Fibroblast of skin of right biceps (primary cell): Measurements from ENCODE around the gene SLC6A3.

Experiments
- DNase-seq: peaks from one replicate; pipeline ENCODE4 v3.0.0-alpha.2; 2013

SLC6A3 gene

DNA sequence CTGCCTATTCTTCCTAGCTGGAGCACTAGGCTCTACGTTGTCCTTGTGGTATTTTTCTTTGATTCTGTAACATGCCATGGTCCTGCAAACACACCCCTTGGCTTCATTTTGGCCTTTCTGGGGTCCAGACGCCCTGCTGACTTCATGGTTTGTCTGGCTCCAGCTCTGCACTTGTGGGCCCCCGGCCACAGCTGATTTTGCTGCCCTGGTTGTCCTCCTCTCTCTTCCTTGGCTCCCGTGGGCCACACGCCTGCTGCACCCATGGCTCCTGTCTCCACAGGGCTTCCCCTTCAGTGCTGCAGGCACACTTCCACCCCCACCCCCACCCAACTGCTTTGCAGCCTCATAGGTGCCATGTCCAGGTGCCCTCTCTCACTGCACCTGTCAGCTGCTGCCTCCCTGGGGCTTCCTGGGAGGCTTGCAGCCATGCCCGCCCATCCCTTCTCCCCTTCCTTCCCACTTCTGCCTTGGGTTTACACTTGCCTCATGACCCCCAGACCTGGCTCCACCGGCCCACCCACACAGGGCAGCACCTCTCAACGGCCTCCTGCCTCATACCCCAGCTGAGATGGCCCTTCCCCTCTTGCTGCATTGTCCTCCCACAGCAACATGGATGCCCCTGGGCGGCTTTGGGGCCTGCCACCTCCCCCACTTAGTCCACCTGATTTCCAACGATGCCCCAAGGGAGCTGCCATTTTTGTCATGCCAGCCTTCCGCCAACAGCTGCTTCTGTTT lies 25.6 kb downstream of the SLC6A3 start:
- DNase-seq = no peak

DNA sequence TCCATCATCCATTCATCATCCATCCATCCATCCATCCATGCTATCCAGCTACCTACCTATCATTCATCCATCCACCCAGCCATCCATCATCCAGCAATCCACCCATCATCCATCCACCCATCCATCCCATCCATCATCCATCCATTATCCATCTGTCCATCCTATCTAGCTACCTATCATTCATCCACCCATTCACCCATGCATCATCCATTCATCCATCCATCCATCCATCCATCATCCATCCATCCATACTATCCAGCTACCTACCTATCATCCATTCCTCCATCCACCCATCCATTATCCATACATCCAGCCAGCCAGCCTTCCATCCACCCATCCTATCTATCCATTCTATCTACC lies 26.3 kb downstream of the SLC6A3 start:
- DNase-seq = no peak

DNA sequence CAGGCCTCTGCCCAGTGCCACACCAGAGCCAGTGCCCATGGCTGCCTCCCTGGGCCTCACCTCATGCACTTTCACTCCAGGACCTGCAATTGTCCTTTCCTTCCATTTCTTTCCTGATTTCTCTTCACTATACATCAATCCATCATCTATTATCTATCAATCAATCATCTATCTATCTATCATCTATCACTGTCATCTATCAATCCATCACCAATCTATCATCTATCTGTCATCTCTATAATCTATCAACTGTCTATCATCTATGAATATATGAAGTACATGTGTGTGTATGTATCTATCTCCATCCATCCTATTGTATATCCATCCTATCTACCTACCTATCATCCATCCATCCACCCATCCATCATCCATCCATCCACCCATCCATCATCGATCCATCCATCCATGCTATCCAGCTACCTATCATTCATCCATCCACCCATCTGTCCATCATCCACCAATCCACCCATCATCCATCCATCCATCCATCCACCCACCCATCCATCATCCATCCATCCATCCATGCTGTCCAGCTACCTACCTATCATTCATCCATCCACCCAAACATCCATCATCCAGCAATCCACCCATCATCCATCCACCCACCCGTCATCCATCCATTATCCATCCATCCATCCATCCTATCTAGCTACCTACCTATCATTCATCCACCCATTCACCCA lies 26.9 kb downstream of the SLC6A3 start:
- no peak for DNase-seq

DNA sequence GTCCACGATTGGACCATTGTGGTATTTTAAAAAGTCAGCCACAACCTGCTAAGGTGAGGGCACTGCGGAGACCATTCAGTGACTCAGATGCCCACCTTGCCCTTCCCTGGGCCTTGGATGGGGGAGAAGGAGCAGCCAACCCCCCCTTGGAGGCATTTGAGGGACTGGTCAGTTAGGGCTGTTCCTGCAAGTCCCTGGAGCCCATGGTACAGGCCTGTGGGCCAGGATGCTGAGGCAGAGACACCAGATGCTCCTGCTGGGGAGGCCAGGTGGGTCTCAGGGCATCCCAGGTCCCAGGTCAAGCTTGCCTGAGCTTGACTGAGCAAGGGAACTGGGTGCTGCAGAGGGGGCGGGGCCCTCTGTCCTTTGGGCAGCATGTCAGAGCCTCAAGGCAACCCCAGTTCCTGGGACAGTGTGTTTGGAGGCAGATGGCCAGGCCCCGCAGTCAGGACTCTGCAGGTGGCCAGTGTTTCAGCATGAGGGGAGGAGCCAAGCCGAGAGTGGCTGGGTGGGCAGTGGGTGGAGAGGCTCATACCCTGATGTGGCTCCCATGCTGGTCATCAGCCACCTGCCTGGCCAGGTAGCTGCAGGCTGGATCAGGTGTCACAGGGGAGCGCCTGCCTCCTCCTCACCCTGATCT lies 27.5 kb downstream of the SLC6A3 start:
- DNase-seq = no peak

DNA sequence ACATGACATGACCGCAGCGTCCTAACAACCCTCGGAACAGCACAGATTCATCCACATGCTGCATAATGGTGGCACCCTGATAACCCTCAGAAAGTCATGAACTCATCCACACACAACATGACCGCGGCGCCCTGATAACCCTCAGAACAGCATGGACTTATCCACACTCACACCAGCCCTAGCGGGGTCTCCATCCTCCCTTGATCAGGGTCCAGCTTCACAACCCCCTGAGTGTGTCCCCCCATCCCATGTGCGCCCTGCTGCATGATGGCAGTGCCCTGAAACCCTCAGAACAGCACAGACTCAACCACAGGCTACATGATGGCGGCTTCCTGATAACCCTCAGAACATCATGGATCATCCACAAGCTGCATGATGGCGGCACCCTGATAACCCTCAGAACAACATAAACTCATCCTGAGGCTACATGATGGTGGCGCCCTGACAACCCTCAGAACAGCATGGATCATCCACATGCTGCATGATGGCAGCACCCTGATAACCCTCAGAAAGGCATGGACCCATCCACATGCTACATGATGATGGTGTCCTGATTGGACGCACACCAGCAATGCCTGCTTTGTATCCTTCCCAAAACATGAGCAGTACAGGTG lies 28.3 kb downstream of the SLC6A3 start:
- DNase-seq = no peak

DNA sequence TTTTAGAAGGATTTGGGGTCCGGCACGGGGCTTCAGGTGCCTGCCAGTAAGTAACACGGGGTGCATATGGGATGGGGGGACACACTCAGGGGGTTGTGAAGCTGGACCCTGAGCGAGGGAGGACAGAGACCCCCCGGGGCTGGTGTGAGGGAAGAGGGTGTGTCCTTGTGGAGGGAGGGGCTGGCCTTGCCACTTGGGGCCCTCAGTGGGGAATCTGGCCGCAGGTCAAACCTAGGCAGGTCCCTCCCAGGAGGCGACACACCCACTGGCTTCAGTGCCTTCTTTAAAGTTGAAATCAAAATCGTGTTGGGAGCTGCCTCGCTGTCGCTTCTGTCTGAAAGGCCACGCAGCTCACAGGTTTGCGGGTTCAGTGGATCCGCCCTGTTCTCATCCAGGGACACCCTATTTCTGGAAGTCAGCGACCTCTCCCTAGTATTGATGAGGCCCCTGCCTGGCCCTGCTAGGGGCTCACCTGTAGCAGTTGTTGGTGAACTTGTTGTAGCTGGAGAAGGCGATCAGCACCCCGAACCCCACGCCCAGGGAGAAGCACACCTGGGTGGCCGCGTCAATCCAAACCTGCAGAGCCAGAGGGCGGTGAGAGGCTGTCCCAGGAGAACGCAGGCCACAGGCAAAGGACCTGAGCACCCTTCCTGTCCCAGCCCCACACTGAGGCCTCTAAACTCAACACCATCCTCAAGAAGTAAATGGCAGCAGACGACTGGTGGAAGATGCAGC lies 29.4 kb downstream of the SLC6A3 start:
- no peak for DNase-seq

DNA sequence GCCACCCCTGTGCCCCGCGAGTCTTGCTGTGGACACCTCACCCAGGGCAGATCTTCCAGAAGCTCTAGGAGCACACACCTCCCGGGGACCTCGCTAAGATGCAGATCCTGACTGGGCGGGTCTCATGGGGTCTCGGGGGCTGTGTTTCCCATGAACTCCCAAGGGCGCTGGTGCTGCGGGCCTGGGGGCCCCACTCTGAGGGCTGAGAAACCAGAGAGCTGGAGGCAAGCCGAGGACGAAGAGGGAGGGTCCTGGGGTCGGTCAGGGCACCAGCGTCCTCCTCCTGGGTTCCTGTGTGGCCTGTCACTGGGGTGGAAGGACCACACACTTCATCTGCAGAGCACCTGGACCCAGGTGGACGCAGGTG lies 30.2 kb downstream of the SLC6A3 start:
- DNase-seq = no peak

DNA sequence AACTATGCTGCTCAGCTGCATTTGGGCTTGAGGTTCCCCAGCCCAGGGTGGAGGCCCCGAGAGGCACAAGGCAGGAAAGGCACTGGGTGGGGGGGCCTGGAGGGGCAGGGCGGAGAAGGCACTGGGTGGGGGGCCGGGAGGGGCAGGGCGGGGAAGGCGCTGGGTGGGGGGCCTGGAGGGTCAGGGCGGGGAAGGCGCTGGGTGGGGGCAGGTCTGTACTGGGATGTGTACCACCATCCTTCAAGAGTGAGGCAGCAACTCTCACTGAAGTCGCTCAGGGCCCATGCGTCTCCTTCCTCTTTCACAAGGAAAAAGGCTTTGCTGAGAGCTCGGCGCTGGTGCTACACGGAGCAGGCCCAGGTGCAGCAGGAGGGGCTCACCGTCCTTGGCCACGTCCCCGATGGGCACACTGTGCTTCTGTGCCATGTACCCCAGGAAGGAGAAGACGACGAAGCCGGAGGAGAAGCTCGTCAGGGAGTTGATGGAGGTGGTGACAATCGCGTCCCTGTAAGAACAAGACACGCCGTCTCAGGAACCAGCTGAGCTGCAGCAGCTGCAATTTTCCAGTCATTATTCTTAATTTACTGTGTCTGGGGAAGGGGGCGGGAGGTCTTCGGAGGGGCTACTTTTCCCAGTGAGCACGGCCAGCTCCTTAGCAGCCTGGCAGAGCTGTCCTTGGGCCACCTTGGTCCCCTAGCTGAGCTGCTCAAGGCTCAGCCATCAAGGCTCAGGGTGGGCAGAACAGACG lies 30.8 kb downstream of the SLC6A3 start:
- no peak for DNase-seq

DNA sequence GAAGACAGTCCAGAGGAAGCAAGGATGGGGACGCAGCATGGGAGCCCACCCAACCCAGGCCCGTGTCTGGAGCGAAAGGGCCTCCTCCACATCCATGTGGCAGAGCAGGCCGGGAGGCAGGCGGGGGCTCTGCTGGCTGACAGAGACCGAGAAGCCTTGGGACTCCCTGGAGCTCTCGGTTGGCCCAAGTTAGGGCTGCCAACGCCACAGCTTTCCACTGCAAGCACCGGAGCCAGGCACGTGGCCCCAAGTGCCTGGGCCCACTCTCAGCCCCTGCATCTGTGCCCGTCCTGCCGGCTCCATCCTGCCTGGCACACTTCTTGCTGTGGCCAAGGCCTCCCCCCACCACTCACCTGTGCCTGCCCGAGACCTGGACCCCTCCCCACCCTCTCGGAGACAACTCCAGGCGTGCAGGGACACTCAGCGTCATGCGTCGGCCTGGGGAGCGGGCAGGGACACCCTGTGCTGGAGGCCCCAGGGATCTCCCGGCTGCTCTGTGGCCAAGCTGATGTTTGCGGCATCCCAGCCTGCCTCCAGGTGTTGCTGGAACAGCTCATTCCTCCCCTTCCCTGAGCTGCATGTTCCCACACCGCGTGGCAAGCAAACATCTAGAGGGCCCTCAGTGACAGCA lies 31.5 kb downstream of the SLC6A3 start:
- DNase-seq = no peak

DNA sequence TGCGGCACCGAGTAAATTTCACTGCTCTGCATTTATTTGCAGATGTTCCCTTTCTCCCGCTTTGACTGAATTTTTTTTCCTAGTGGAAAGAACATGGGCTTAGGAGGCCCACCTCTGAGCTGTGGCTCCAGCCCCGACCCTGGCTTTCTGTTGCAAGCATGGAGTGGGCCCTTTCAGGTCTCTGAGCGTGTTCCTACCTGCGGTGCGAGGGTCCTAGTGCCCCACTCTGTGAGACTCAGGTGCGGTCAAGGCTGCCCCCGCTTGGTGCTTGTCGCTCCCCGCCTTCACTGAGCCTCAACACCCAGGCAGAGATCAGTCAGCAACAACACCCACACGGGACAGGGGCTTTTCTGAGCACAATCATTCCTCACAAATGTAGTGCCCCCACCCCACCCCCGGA lies 32.0 kb downstream of the SLC6A3 start:
- no peak for DNase-seq

DNA sequence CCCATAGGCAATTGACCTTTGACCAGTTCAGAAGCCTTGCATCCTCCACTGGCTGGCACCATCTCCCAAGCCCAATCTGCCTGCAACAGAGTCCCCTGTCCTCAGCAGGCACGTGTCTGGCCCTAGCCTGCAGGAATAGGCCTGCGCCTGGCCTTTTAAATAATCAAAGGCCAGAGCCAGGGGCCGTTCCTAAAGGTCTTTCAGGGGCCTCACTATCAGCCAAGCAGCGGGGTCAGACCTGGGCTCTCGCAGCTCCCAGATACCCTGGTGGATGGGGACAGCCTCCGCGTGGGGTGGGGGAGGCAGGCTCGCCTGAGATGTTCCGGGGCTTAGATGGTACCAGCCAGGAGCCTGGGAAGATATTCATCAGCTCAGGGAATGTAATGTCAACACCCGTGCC lies 32.6 kb downstream of the SLC6A3 start:
- no peak for DNase-seq

DNA sequence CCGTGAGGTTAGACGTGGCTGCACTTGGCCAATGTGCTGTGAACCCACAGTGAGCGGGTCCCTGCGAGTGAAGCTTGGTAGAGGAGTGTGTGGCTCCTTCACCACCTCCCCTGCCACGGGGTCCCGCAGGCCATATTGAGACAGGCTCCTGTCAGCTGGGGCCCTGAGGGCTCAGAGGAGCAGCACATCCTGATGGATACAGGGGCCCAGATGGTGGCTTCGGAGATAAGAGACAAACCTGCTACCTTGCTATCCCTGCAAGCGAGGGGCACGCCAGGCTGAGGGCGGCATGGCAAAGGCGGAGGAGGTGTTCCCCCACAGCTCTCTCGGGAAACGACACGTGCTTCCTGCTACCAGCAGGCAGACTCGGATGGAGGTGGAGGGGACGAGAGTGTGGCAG lies 33.1 kb downstream of the SLC6A3 start:
- DNase-seq = no peak

DNA sequence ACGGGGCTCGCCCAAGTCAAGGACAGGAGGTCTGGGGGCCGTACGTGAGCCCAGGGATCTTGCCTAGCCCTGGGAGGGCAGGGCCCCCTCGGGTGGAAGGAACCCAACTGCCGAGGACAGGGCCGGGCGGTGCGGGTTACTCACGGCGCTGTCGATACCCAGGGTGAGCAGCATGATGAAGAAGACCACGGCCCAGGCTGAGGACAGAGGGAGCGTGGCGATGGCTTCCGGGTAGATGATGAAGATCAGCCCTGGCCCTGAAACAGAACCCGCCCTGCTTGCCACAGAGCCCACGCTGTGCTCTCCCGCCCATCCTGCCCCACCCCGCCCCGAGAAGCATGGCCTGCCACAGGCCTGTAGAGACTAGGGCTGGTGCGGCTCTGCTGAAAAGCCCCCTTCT lies 34.1 kb downstream of the SLC6A3 start:
- no peak for DNase-seq

DNA sequence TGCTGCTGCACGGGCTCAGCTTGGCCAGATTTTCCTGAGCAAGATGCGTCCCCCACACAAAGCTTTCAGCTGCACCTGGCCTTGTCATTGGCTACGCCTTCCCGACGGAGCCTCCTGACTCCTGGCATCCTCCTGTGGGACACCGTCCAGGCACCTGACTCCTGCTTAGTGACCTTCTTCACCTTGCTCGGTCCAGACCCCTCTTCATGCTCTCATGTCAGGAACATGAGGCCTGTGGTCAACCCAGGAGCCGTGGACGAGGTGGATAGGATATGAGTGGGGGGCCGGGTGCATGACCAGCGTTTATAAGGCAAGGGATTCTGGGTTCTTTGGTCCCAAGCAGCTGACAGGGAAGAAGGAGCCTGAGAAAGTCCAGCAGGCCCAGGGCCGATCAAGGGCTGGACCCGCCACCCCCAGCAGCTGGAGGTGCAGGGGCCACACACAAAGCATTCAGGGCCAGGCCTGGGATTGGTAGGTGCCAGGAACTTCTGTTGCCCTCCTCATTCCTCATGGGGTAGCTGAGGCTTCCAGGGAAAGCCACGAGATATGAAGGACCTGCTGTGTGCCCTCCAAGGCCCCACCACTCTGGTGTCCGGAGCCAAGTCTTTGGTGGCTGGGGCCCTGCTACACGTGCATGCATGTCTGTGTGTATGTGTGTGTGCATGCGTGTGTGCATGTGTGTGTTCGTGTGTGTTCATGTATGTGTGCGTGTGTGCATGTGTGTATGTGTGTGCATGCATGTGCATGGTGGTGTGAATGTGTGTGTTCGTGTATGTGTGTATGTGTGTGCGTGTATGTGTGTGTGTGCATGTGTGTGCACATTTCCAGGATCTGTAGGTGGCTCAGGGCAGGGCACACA lies 34.9 kb downstream of the SLC6A3 start:
- DNase-seq = no peak

DNA sequence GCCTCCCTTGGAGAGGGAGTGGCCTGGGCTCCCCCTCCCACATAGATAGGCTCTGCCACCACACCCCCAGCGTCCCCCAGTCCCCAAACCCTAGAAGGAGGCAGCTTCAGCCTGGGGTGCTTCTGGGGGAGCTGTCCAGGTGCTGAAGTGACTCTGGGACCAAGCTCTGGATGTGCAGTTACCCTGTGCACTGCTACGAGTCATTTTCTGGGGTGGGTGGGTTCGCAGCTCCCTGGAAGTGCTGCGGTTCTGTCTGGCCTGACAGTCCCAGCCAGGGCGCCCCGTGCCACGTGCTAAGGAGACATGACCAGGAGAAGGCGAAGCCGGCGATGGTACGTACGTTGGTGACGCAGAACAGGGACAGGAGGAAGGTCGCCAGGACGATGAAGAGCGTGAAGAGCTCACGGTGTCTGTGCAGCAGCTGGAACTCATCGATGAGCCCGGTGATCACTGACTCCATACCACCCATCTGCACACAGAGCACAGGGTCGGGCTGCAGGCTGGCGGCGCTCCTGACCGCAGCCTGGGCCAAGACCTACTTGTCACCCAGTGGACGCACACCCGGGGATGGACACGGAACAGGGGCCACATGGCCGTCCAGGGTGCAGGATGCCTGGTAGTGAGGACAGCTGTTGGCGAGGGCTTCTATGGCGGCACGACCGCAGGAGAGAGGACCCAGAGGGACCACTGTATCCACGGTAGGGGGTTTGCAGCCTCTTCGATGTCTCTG lies 35.7 kb downstream of the SLC6A3 start:
- DNase-seq = peak; percentile 9

DNA sequence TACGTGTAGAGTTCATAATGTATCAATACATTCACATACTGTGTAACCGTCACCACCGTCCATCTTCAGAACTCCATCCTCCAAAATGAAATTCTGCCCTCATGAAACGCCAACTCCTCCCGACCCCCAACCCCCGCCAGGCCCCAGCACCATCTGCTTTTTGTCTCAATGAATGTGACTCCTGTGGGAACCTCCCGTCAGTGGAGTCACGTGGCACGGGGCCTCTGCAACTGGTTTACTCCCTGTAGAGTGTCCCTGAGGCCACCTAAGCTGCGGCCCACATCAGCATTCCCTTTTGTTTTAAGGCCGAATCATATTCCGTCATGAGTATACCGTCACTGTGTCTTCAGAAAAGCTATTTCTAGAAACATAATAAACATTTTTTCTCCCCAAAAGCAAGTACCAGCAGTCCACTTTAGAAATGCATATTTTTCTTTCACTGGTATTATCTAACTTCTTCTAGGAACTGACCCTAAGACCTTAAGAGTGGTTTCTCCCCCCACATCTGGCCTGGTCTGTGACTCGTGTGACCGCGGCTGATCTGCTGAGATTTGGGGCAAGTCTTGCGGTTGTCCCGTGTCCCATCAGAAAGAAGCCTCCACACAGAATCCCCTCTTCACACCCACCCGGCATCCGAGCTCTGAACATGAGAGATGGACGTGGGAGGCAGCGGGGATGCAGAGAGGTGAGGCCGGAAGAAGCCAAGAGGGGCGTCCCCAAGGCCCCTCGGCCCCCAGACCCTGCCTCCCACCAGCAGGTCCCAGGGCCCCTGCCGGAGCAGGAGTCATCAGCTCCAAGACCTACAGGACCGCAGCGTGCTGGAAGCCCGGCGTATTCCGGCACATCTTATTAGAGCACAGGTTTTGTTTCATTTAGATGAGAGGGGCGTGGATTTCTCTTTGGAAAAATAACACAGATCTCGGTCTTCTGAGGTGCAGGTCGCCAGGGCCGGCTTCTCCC lies 38.3 kb downstream of the SLC6A3 start:
- no peak for DNase-seq

DNA sequence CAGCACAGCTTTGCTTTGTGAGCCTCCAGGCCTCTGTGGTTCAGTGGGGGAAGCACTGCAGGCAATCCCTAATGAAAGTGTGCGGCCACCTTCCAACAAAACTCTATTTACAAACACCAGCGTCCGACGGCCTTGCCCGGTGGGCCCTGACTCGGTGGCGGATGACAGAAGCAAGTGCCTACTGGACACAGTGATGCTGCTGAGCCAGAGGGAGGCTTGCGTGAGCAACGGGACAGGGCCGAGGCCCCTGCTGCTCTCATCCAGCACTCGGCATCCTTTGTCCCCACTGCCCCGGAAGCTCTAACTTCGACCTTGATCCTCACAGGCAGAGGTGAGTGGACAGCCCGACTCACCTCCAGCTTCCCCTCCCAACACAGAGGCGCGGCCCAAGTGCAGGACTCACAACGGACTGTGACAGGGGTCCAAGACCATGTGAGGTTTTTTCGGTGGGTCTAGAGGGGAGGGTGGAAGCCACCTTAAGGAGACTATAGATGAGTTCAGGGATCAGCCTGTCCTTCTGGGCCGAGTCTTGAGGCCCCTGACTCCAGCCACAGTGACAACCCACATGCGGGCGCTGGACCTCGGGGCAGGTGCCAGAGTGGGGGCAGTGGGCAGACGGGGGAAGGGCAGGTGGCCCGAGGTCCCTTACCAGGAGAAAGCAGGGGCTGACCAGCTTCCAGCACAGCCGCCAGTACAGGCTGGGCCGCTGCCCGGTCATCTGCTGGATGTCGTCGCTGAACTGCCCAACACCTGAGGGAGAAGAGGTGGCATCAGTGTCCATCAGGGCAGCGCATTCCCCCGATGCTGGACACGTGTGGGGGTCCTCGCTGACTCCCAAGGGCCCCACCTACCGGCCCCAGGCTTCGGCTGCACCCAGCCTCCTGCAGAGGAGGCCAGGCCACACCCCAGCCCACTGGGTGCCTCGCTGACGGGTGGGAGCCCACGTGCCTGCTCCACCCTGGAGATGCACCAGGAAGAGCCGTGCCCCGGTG lies 39.4 kb downstream of the SLC6A3 start:
- DNase-seq = no peak

DNA sequence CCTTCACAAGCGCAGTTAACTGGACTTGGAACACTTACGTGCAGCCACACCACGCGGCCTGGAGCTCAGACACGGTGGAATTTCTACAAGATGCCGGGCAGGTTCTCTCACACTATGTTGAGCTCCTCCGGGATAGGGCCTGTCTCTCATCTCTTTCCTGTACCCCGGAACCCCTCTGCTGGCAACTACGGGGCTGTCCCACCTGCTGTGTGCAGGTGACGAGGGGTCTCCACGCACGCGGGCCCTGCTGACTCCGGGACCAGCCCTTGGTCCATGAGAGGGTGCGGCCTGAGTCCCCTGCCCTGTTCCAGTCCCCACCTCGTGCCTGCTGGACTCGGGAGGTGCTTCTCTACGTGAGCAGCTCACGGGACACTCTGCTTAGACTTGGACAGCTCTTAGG lies 40.1 kb downstream of the SLC6A3 start:
- DNase-seq = no peak
